ENCODE measurements around the gene RBM19.

Gene RBM19

GRCh38 chr12:113792450-113792849 lies 173.7 kb downstream of the RBM19 start:
- TF ChIP-seq CTCF (conservative IDR thresholded peaks at IDR 0.05), result no peak
- TF ChIP-seq ZFX (IDR thresholded peaks at IDR 0.05), result no peak
- no peak overlapping the region for H3K27ac ChIP-seq

- no peak overlapping the region for H3K27ac ChIP-seq
- TF ChIP-seq CTCF (conservative IDR thresholded peaks at IDR 0.05) (no peak), ZFX (IDR thresholded peaks at IDR 0.05) (no peak)
Observed at GRCh38 chr12:113788020-113788856, 177.9 kb downstream of the RBM19 start.

GRCh38 chr12:113786107-113786506 lies 180.0 kb downstream of the RBM19 start:
- no peak overlapping the region for H3K27ac ChIP-seq
- no peak for TF ChIP-seq ZFX (IDR thresholded peaks at IDR 0.05)
- TF ChIP-seq CTCF (conservative IDR thresholded peaks at IDR 0.05), result peak; percentile 15; the same call in 1 of the 2 replicates

GRCh38 chr12:113783811-113784210 lies 182.3 kb downstream of the RBM19 start:
- TF ChIP-seq CTCF (conservative IDR thresholded peaks at IDR 0.05), result no peak
- no peak for TF ChIP-seq ZFX (IDR thresholded peaks at IDR 0.05)
- no peak overlapping the region for H3K27ac ChIP-seq

- TF ChIP-seq CTCF (conservative IDR thresholded peaks at IDR 0.05) (no peak), ZFX (IDR thresholded peaks at IDR 0.05) (no peak)
- no peak overlapping the region for H3K27ac ChIP-seq
Observed at GRCh38 chr12:113782873-113783272, 183.3 kb downstream of the RBM19 start.

GRCh38 chr12:113781415-113782198 lies 184.5 kb downstream of the RBM19 start:
- no peak for TF ChIP-seq CTCF (conservative IDR thresholded peaks at IDR 0.05)
- no peak for TF ChIP-seq ZFX (IDR thresholded peaks at IDR 0.05)
- H3K27ac ChIP-seq, result no peak overlapping the region

GRCh38 chr12:113779774-113780173 lies 186.4 kb downstream of the RBM19 start:
- TF ChIP-seq ZFX (IDR thresholded peaks at IDR 0.05) (no peak), CTCF (conservative IDR thresholded peaks at IDR 0.05) (no peak)
- H3K27ac ChIP-seq, result no peak overlapping the region
